BJ (cell line): ENCODE measurements around the gene SLC5A8. TPM values are rescaled to one million over a fixed set of nuclear protein-coding genes. Genes with fewer than 3 reads are reported as not detected.

Experiments
- CTCF ChIA-PET: fragments of 350-600 bp; formaldehyde crosslinking; extraction: SDS; loops from one replicate; lab custom pipeline; 2021; ENCODE audit warnings: antibody characterized with exemption, inconsistent platforms; lab: Yijun Ruan, JAX
- POLR2A ChIA-PET: fragments of 300-600 bp; sonication (Branson Sonifier 250); formaldehyde crosslinking; extraction: SDS; loops from one replicate; lab custom pipeline; 2021; ENCODE audit warnings: antibody characterized with exemption; lab: Charles Lee
- DNase-seq: peaks from one replicate; pipeline ENCODE4 v3.0.0-alpha.2; 2011; ENCODE audit warnings: low read depth
- H3K27me3 ChIP-seq: 2 replicates; pipeline ENCODE4 v1.6.0; 2011; ENCODE audit warnings: low read length; ENCODE audit not compliant: control insufficient read depth, insufficient read depth
- H3K36me3 ChIP-seq: 2 replicates; pipeline ENCODE4 v1.5.1; 2011; ENCODE audit warnings: low read length; ENCODE audit not compliant: control insufficient read depth, insufficient read depth
- H3K4me3 ChIP-seq: 2 replicates; pipeline ENCODE4 v1.5.1; 2011; ENCODE audit warnings: low read depth, mild to moderate bottlenecking, control low read depth, low read length
- CTCF ChIP-seq: IDR thresholded peaks from 2 replicates; pipeline ENCODE4 v1.5.1; 2011; ENCODE audit warnings: low read depth, mild to moderate bottlenecking, control low read depth, inconsistent platforms, low read length, moderate library complexity; ENCODE audit not compliant: insufficient read depth
- polyA plus RNA-seq: library from polyadenylated mRNA; depleted of rRNA; stranded (reverse); fragments of >200 nt; gene quantifications from 2 replicates; pipeline ENCODE4 v1.2.3, GENCODE V29; 2011; rRNA removed
- small RNA-seq: library from RNA; depleted of rRNA; stranded (forward); fragments of <200 nt; gene quantifications from one replicate; pipeline ENCODE3, GENCODE V24; 2012; ENCODE audit warnings: low replicate concordance, low read depth; ENCODE audit not compliant: insufficient read length

SLC5A8 gene
- polyA plus RNA-seq, 1 experiment: not detected

GRCh38 chr12:101110866-101111265 is 99.2 kb downstream of the SLC5A8 start:
- Histone ChIP-seq H3K4me3 (no peak overlapping the region), H3K27me3 (no peaks in the 10 kb centered on the region), H3K36me3 (no peaks in the 10 kb centered on the region)
- DNase-seq: no peak
- CTCF ChIA-PET: no interaction called here
- POLR2A ChIA-PET: no interaction called here
- no peak for TF ChIP-seq CTCF

GRCh38 chr12:101108130-101108529 is 101.9 kb downstream of the SLC5A8 start:
- no peak for DNase-seq
- Histone ChIP-seq H3K4me3 (no peak overlapping the region), H3K36me3 (no peaks in the 10 kb centered on the region), H3K27me3 (no peaks in the 10 kb centered on the region)
- ChIA-PET POLR2A (no interaction called here), CTCF (no interaction called here)
- no peak for TF ChIP-seq CTCF

GRCh38 chr12:101107032-101107763 is 102.8 kb downstream of the SLC5A8 start:
- no peak for DNase-seq
- ChIA-PET CTCF (no interaction called here), POLR2A (no interaction called here)
- Histone ChIP-seq H3K27me3 (no peaks in the 10 kb centered on the region), H3K36me3 (no peaks in the 10 kb centered on the region), H3K4me3 (no peak overlapping the region)
- no peak for TF ChIP-seq CTCF

Small RNA genes lying within 50 kb of the gene (small RNA-seq; reads per million reads assigned to genes)
- gene RNU6-768P: not detected

Other genes starting within 250 kb of the SLC5A8 start
- gene UTP20, start 69.9 kb upstream of the SLC5A8 start, polyA plus RNA-seq: 5.2 and 9.7 TPM in 2 replicates
- 57.0 and 141 TPM in 2 replicates for gene ARL1, start 197.5 kb upstream of the SLC5A8 start, polyA plus RNA-seq